ENCODE data around the gene CYP2U1.

The CYP2U1 gene

DNA sequence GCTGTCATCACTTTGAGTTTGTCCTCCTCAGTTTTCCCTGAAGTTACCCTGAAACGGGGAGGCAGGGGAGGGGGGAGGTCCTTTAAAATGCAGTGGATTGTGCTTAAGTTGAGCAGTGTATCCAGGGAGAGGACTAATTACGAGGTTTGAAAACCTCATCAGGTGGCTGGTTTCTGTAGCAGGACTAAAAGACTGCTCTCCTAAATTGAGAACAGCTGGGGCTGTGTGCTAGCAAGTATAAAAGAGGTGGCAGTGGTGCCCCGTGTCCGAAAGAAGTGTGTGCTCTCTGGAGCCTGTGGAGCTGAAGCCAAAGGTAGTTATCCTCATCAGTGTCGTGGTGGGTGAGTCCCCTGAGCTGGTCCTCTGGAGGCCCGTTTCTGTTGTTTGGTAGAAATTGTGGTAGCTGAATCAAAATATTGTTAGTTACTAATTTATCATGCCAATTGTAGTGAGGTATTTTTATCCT, 37.2 kb upstream of the CYP2U1 start:
- TF ChIP-seq ZNF384 (IDR thresholded peaks at IDR 0.05), result no peak
- TF ChIP-seq BHLHE40 (IDR thresholded peaks at IDR 0.05; ENCODE audit: borderline replicate concordance), result no peak
- TF ChIP-seq, protein P1, sequence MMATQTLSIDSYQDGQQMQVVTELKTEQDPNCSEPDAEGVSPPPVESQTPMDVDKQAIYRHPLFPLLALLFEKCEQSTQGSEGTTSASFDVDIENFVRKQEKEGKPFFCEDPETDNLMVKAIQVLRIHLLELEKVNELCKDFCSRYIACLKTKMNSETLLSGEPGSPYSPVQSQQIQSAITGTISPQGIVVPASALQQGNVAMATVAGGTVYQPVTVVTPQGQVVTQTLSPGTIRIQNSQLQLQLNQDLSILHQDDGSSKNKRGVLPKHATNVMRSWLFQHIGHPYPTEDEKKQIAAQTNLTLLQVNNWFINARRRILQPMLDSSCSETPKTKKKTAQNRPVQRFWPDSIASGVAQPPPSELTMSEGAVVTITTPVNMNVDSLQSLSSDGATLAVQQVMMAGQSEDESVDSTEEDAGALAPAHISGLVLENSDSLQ (IDR thresholded peaks at IDR 0.05), result no peak
- TF ChIP-seq CTBP1 (IDR thresholded peaks at IDR 0.05; ENCODE audit: borderline replicate concordance), result no peak
- no peak for TF ChIP-seq FOXA1 (IDR thresholded peaks at IDR 0.05)
- DNase-seq (ENCODE audit: extremely low spot score), result no peak
- CTCF ChIA-PET, result no interaction called here
- POLR2A ChIA-PET, result no interaction called here

DNA sequence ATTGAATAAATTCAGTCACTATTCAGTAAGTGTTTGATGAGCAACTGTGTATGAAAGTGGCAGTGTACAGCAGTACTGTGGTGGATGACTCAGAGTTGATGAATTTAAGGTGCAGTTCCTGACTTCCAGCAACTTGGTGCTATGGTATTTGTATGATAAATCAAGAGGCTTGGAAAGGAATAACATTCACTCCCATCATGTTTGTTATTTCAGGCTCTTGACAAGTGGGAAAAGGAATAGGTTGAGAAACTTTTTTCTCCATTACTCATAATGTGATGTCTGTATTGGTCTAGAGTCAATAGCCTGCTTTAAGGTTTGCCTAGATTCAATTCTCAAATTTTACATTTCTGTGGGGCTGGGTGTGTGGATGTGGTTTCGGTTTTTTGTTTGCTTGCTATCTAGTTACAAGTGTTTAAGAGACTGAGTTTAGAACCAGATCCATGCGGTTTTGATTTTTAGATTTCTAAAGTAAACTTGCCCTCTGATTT, 35.1 kb upstream of the CYP2U1 start:
- DNase-seq (ENCODE audit: extremely low spot score), result no peak
- CTCF ChIA-PET, result no interaction called here
- POLR2A ChIA-PET, result no interaction called here
- TF ChIP-seq ZNF384 (IDR thresholded peaks at IDR 0.05), result no peak
- TF ChIP-seq HDGF (IDR thresholded peaks at IDR 0.05; ENCODE audit: borderline replicate concordance), result no peak
- TF ChIP-seq TARDBP (IDR thresholded peaks at IDR 0.05), result no peak
- TF ChIP-seq FOXA1 (IDR thresholded peaks at IDR 0.05), result no peak
- TF ChIP-seq CTBP1 (IDR thresholded peaks at IDR 0.05; ENCODE audit: borderline replicate concordance), result no peak
- no peak for TF ChIP-seq ELF4 (IDR thresholded peaks at IDR 0.05)
- TF ChIP-seq, protein P1 (IDR thresholded peaks at IDR 0.05), result no peak
- TF ChIP-seq BHLHE40 (IDR thresholded peaks at IDR 0.05; ENCODE audit: borderline replicate concordance), result no peak
- no peak for TF ChIP-seq FOXK2 (IDR thresholded peaks at IDR 0.05)
- no peak for TF ChIP-seq L3MBTL2 (conservative IDR thresholded peaks at IDR 0.05)
- TF ChIP-seq LEF1 (IDR thresholded peaks at IDR 0.05; ENCODE audit: borderline replicate concordance), result no peak
- no peak for TF ChIP-seq ARNT (IDR thresholded peaks at IDR 0.05)

DNA sequence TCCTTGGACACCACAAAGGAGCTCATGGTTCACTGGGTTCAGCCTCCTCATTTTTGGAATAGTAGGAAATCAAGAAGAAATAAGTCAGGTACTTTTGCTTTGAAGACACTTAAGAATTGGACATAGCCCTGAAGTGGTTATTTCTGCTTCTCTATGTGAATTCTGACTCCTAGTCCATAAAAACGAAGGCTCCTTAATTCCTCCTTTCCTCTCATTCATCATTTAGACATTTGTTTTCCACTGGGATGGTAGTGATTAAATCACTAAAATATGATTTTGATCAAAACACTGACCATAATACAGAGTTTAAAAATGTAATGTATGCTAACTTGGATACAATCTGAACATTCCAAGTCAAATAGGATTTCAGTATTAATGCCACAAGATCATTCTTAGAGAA, 34.7 kb upstream of the CYP2U1 start:
- POLR2A ChIA-PET, result no interaction called here
- CTCF ChIA-PET, result no interaction called here
- TF ChIP-seq FOXM1 (IDR thresholded peaks at IDR 0.05; ENCODE audit: borderline replicate concordance) (no peak), HDGF (IDR thresholded peaks at IDR 0.05; ENCODE audit: borderline replicate concordance) (no peak), ZNF384 (IDR thresholded peaks at IDR 0.05) (no peak), ELF4 (IDR thresholded peaks at IDR 0.05) (no peak), SUZ12 (IDR thresholded peaks at IDR 0.05) (no peak), LEF1 (IDR thresholded peaks at IDR 0.05; ENCODE audit: borderline replicate concordance) (no peak), FOXA1 (IDR thresholded peaks at IDR 0.05) (no peak), ARNT (IDR thresholded peaks at IDR 0.05) (no peak), FOXK2 (IDR thresholded peaks at IDR 0.05) (no peak), TARDBP (IDR thresholded peaks at IDR 0.05) (no peak), SP1 (IDR thresholded peaks at IDR 0.05) (no peak), CTBP1 (IDR thresholded peaks at IDR 0.05; ENCODE audit: borderline replicate concordance) (no peak), NFRKB (IDR thresholded peaks at IDR 0.05) (no peak), BHLHE40 (IDR thresholded peaks at IDR 0.05; ENCODE audit: borderline replicate concordance) (no peak), L3MBTL2 (conservative IDR thresholded peaks at IDR 0.05) (no peak)
- TF ChIP-seq, protein P1 (IDR thresholded peaks at IDR 0.05), result no peak
- DNase-seq (ENCODE audit: extremely low spot score), result no peak

DNA sequence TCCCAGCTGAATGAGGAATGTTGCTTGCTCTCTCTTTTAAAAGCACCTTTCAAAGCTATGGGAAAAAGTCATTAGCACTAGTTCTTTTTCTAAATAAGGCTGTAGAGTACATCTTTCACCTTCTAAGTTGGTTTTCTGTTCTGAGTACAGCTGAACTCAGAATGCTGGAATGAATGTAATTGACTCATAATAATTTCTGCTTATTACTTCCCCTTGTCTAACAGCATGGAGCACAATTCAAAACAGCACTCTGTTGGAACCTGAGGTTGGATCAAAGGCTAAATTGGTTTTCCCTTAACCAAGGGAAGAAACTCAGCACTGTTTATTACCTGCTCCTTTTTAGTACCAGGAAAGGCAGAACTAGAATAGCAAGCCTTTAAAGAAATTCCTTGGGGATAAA, 33.5 kb upstream of the CYP2U1 start:
- ChIA-PET CTCF (no interaction called here), POLR2A (no interaction called here)
- TF ChIP-seq, protein P1 (IDR thresholded peaks at IDR 0.05), result no peak
- no peak for TF ChIP-seq ARNT (IDR thresholded peaks at IDR 0.05)
- TF ChIP-seq NFRKB (IDR thresholded peaks at IDR 0.05), result no peak
- TF ChIP-seq SP1 (IDR thresholded peaks at IDR 0.05), result no peak
- TF ChIP-seq L3MBTL2 (conservative IDR thresholded peaks at IDR 0.05), result no peak
- no peak for DNase-seq (ENCODE audit: extremely low spot score)

DNA sequence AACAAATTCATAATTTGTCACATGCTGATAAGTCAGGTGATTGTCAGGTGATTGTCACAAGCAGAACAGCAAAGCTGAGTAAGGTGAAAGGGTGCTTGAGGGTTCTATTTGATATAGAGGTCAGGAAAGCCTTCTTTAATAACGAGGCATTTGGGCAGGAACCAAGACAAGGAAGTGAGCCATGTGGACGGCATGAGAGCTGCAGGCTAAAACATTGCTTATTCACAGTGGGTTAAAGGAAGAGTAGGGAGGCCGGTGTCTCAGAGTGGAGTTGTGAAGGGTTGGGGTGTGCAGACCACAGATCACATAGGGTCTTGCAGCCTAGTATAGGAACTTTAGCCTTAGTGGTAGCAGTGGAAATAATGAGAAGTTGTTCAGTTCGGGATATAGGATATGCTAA, 31.3 kb upstream of the CYP2U1 start:
- POLR2A ChIA-PET, result no interaction called here
- CTCF ChIA-PET, result no interaction called here
- TF ChIP-seq TARDBP (IDR thresholded peaks at IDR 0.05) (no peak), SUZ12 (IDR thresholded peaks at IDR 0.05) (no peak), FOXM1 (IDR thresholded peaks at IDR 0.05; ENCODE audit: borderline replicate concordance) (no peak), FOXK2 (IDR thresholded peaks at IDR 0.05) (no peak), FOXA1 (IDR thresholded peaks at IDR 0.05) (no peak), ARNT (IDR thresholded peaks at IDR 0.05) (no peak), BHLHE40 (IDR thresholded peaks at IDR 0.05; ENCODE audit: borderline replicate concordance) (no peak), CTBP1 (IDR thresholded peaks at IDR 0.05; ENCODE audit: borderline replicate concordance) (no peak), NFRKB (IDR thresholded peaks at IDR 0.05) (no peak), LEF1 (IDR thresholded peaks at IDR 0.05; ENCODE audit: borderline replicate concordance) (no peak), SP1 (IDR thresholded peaks at IDR 0.05) (no peak), L3MBTL2 (conservative IDR thresholded peaks at IDR 0.05) (no peak), ELF4 (IDR thresholded peaks at IDR 0.05) (no peak), ZNF384 (IDR thresholded peaks at IDR 0.05) (no peak), HDGF (IDR thresholded peaks at IDR 0.05; ENCODE audit: borderline replicate concordance) (no peak)
- TF ChIP-seq, protein P1 (IDR thresholded peaks at IDR 0.05), result no peak

More for the DNA sequence above, 31.3 kb upstream of the CYP2U1 start:
- DNase-seq (ENCODE audit: extremely low spot score), result no peak
